Gastroesophageal sphincter (tissue), 4 donors: ENCODE data around the gene PIP4K2B. TPM values are rescaled to one million over a fixed set of nuclear protein-coding genes. Genes with fewer than 3 reads are reported as not detected.

Source experiments
- ATAC-seq: fragments of 150-250 bp; one replicate; pipeline ENCODE4 v1.9.1; 2016; ENCODE audit warnings: mild to moderate bottlenecking, moderate library complexity
- H3K27ac ChIP-seq, 4 donors: fragments of 200-600 bp; sonication (generic) in 3 of 4; 1 replicate in 3 of 4; 2 replicates in 1 of 4; pipeline ENCODE4 v1.5.1; 2016 to 2019
- H3K27me3 ChIP-seq: fragments of 200-600 bp; sonication (generic); one replicate; pipeline ENCODE4 v1.5.1; 2019
- H3K36me3 ChIP-seq, 2 donors: fragments of 200-600 bp; sonication (generic); one replicate each; pipeline ENCODE4 v1.5.1; 2019; ENCODE audit warnings: control low read depth in 1 of 2
- H3K4me1 ChIP-seq, 3 donors: fragments of 200-600 bp; sonication (generic); 1 replicate in 2 of 3; 2 replicates in 1 of 3; pipeline ENCODE4 v1.5.1; 2016 to 2019; ENCODE audit warnings: control low read depth in 2 of 3
- H3K4me3 ChIP-seq, 2 donors: fragments of 200-600 bp; sonication (generic); one replicate each; pipeline ENCODE4 v1.5.1; 2019; ENCODE audit warnings: mild to moderate bottlenecking in 1 of 2, moderate library complexity in 1 of 2
- H3K9me3 ChIP-seq, 3 donors: fragments of 200-600 bp; sonication (generic); one replicate each; pipeline ENCODE4 v1.5.1; 2017 to 2019; ENCODE audit warnings: control low read depth in 2 of 3
- CTCF ChIP-seq, 4 experiments: fragments of 200-600 bp in 2 of 4; fragments of 450-650 bp in 2 of 4; sonication (generic) in 1 of 4; IDR thresholded peaks; one replicate each; pipeline ENCODE4 v1.5.1; 2017 to 2019; ENCODE audit warnings: antibody characterized with exemption in 4 of 4, mild to moderate bottlenecking in 2 of 4, moderate library complexity in 2 of 4
- EP300 ChIP-seq: sonication (generic); formaldehyde crosslinking; IDR thresholded peaks from one replicate; pipeline ENCODE4 v1.6.1; 2017; ENCODE audit warnings: antibody characterized with exemption, mild to moderate bottlenecking
- POLR2A ChIP-seq, 2 donors: fragments of 450-650 bp; IDR thresholded peaks; one replicate each; pipeline ENCODE4 v1.6.1; 2017; ENCODE audit warnings: antibody characterized with exemption in 2 of 2, mild to moderate bottlenecking in 2 of 2, moderate library complexity in 1 of 2
- POLR2AphosphoS5 ChIP-seq: sonication (generic); formaldehyde crosslinking; IDR thresholded peaks from one replicate; pipeline ENCODE4 v1.6.1; 2017; ENCODE audit warnings: antibody characterized with exemption
- WGBS, 2 donors: methylation state at CpG; one replicate each; pipeline ENCODE4 v1.1.5; 2018; ENCODE audit warnings: low coverage in 1 of 2; 5-methylcytosine and 5-hydroxymethylcytosine counted together
- total RNA-seq, 4 donors: library from RNA; depleted of rRNA; stranded (reverse); fragments of >200 nt; gene quantifications; one replicate each; pipeline ENCODE4 v1.1.0, GENCODE V29; 2016

The PIP4K2B gene
- total RNA-seq = 10 to 100 TPM; 43.9 to 80.3 (median 62.1) TPM

GRCh38 chr17:38799501-38800236 lies at the start of gene PIP4K2B:
PIP4K2B (minus strand) TSS chr17:38799556; CDS start chr17:38799424, 132 bp downstream.
- ATAC-seq = peak; percentile 97

GRCh38 chr17:38848557-38848891 lies 49.2 kb upstream of the PIP4K2B start:
- H3K4me1 ChIP-seq = peaks cover 4 to 32% (median 21%) of the 10 kb centered on the region in 3 donors
- peaks cover 0 to 60% of the 10 kb centered on the region in 2 donors for H3K36me3 ChIP-seq
- no peaks in the 10 kb centered on the region for H3K27me3 ChIP-seq
- H3K27ac ChIP-seq = no peak overlapping the region
- WGBS, 2 donors = 100% methylated on average over 1 of the region's 1 CpG; no CpG with 5 or more reads in 1 of the 2 donors
- ATAC-seq = no peak
- TF ChIP-seq CTCF (IDR thresholded peaks at IDR 0.05) = no peak
- no peak for TF ChIP-seq POLR2A (IDR thresholded peaks at IDR 0.05)
- no peak for TF ChIP-seq POLR2AphosphoS5
- TF ChIP-seq EP300 = no peak
- H3K9me3 ChIP-seq = no peaks in the 10 kb centered on the region
- H3K4me3 ChIP-seq = no peak overlapping the region

More at GRCh38 chr17:38799501-38800236, at the start of gene PIP4K2B:
- Histone ChIP-seq H3K4me3 (peak within 1 kb of the TSS; percentile 94), H3K36me3 (peaks cover 3 to 39% of the 10 kb centered on the region in 2 donors), H3K27me3 (no peaks in the 10 kb centered on the region), H3K27ac (peak within 1 kb of the TSS; percentile 94 to 100 (median 98)), H3K9me3 (no peaks in the 10 kb centered on the region), H3K4me1 (peaks cover 3 to 47% (median 29%) of the 10 kb centered on the region in 3 donors)
- TF ChIP-seq POLR2AphosphoS5 = peak; percentile 88
- TF ChIP-seq EP300 = no peak
- peak; percentile 38 to 59 for TF ChIP-seq POLR2A (IDR thresholded peaks at IDR 0.05)
- no peak for TF ChIP-seq CTCF (IDR thresholded peaks at IDR 0.05)
- WGBS, 2 donors = 0 to 8% methylated on average over 2 to 5 of the region's 76 CpGs

GRCh38 chr17:38844261-38844757 lies 45.0 kb upstream of the PIP4K2B start:
- Histone ChIP-seq H3K9me3 (no peaks in the 10 kb centered on the region), H3K36me3 (peaks cover 0 to 29% of the 10 kb centered on the region in 2 donors), H3K27me3 (no peaks in the 10 kb centered on the region), H3K27ac (no peak overlapping the region), H3K4me3 (no peak overlapping the region), H3K4me1 (no peaks in the 10 kb centered on the region)
- 55 to 75% methylated on average over 10 to 13 of the region's 13 CpGs for WGBS, 2 donors
- ATAC-seq = no peak
- TF ChIP-seq POLR2A (IDR thresholded peaks at IDR 0.05) = no peak

GRCh38 chr17:38825762-38826247 lies 26.4 kb upstream of the PIP4K2B start:
- Histone ChIP-seq H3K4me3 (peak overlapping the region; percentile 93 to 97), H3K27me3 (no peaks in the 10 kb centered on the region), H3K4me1 (peaks cover 0 to 32% (median 10%) of the 10 kb centered on the region in 3 donors), H3K36me3 (peaks cover 0 to 13% of the 10 kb centered on the region in 2 donors), H3K27ac (peak overlapping the region; percentile 96 to 98 (median 96)), H3K9me3 (no peaks in the 10 kb centered on the region)
- ATAC-seq = no peak
- 77 to 88% methylated on average over 7 to 16 of the region's 17 CpGs for WGBS, 2 donors
- TF ChIP-seq CTCF (IDR thresholded peaks at IDR 0.05) = no peak

- Histone ChIP-seq H3K36me3 (peaks cover 0 to 20% of the 10 kb centered on the region in 2 donors), H3K9me3 (no peaks in the 10 kb centered on the region), H3K4me3 (peak within 1 kb of the TSS; percentile 93 to 97), H3K27ac (peak within 1 kb of the TSS; percentile 96 to 98 (median 96)), H3K27me3 (no peaks in the 10 kb centered on the region), H3K4me1 (peaks cover 0 to 32% (median 10%) of the 10 kb centered on the region in 3 donors)
- 2% methylated on average over 13 to 15 of the region's 55 CpGs for WGBS, 2 donors
- TF ChIP-seq CTCF (IDR thresholded peaks at IDR 0.05) (peak in 1 of 4 experiments; percentile 5), POLR2AphosphoS5 (peak; percentile 96), POLR2A (IDR thresholded peaks at IDR 0.05) (peak; percentile 61 to 83), EP300 (no peak)
- ATAC-seq = peak; percentile 94
Measured at GRCh38 chr17:38824899-38825761, 25.8 kb upstream of the PIP4K2B start, which contains the start of gene CWC25. CWC25 (minus strand) TSS chr17:38825321; CDS start chr17:38825183, 138 bp downstream.
